Colonic mucosa (tissue), 4 donors: ENCODE results near the gene ABCG2. TPM values are rescaled to one million over a fixed set of nuclear protein-coding genes. Genes with fewer than 3 reads are reported as not detected.

Experiments
- DNase-seq: peaks from one replicate; pipeline ENCODE4 v3.0.0-alpha.2; 2020
- H3K27ac ChIP-seq: fragments of 200-600 bp; one replicate; pipeline ENCODE4 v1.8.0; 2021
- H3K27me3 ChIP-seq: fragments of 200-600 bp; one replicate; pipeline ENCODE4 v1.8.0; 2021
- H3K36me3 ChIP-seq: fragments of 200-600 bp; one replicate; pipeline ENCODE4 v1.8.0; 2021
- H3K4me1 ChIP-seq: fragments of 200-600 bp; one replicate; pipeline ENCODE4 v1.8.0; 2021; ENCODE audit warnings: mild to moderate bottlenecking
- H3K4me3 ChIP-seq: fragments of 200-600 bp; one replicate; pipeline ENCODE4 v1.8.0; 2021
- H3K9ac ChIP-seq, 2 donors: one replicate each; pipeline ENCODE4 v1.7.0; 2013; ENCODE audit warnings: control low read depth in 2 of 2, low read depth in 2 of 2, low read length in 2 of 2
- H3K9me3 ChIP-seq: fragments of 200-600 bp; one replicate; pipeline ENCODE4 v1.8.0; 2021
- CTCF ChIP-seq: fragments of 200-600 bp; IDR thresholded peaks from one replicate; pipeline ENCODE4 v1.8.0; 2022; ENCODE audit warnings: antibody characterized with exemption, mild to moderate bottlenecking
- intact Hi-C: fragments of 100-400 bp; cut with DNase I; formaldehyde crosslinking; loops from one replicate; pipeline ENCODE4 v1.14.1; 2022
- total RNA-seq, 2 donors: library from RNA; stranded (reverse); fragmentation: NEBNext Ultra II Directional in 1 of 2; extraction: Animal tissue kit (Norgen Biotek cat#: 25700) in 1 of 2; gene quantifications; one replicate each; pipeline ENCODE4 v1.2.1, GENCODE V29; 2021
- donor health status: healthy.
- donor health status: DM: no; HTN: no; CAD: no.
- donor health status: DM: no; HTN: no; CAD: no.

ABCG2 gene
- total RNA-seq, 2 donors from 2014 or later, result 7.5 to 18.8 TPM

DNA sequence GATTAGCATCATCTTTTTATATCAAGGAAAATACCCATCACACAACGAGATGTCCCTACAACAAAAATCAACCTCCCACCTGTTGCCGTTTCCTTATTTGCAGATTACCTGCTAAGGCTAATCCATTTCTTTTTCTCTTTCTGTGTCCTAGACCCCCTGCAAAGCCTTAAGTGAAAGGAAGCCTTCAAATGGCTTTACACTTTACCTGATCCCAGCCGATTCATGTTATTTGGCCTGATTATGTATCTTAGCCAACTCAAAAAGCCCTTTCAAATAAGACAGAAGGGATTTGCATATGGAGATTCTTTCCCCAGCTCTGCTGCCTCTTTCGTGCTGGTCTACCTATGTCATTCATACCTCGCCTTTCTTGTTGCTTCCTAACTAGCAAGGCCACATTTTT, 14.4 kb downstream of the ABCG2 start:
- Histone ChIP-seq H3K36me3 (no peaks in the 10 kb centered on the region), H3K4me3 (no peak overlapping the region), H3K9ac (no peak overlapping the region), H3K27me3 (no peaks in the 10 kb centered on the region), H3K9me3 (no peaks in the 10 kb centered on the region), H3K4me1 (no peaks in the 10 kb centered on the region), H3K27ac (no peak overlapping the region)
- TF ChIP-seq CTCF, result no peak
- intact Hi-C loops, result no loop called here
- no peak for DNase-seq

- no peak overlapping the region for H3K4me3 ChIP-seq
- intact Hi-C loops, result no loop called here
- no peaks in the 10 kb centered on the region for H3K9me3 ChIP-seq
- TF ChIP-seq CTCF, result no peak
- H3K9ac ChIP-seq, result no peak overlapping the region
- DNase-seq, result no peak
- no peaks in the 10 kb centered on the region for H3K4me1 ChIP-seq
- H3K27me3 ChIP-seq, result no peaks in the 10 kb centered on the region
- H3K36me3 ChIP-seq, result no peaks in the 10 kb centered on the region
- H3K27ac ChIP-seq, result no peak overlapping the region
These were observed 14.9 kb downstream of the ABCG2 start for GRCh38 chr4:88143504-88143903.

- Histone ChIP-seq H3K36me3 (no peaks in the 10 kb centered on the region), H3K9ac (no peak overlapping the region), H3K4me1 (peaks cover 4% of the 10 kb centered on the region), H3K27ac (no peak overlapping the region), H3K4me3 (no peak overlapping the region), H3K9me3 (no peaks in the 10 kb centered on the region), H3K27me3 (no peaks in the 10 kb centered on the region)
- intact Hi-C loops, result no loop called here
- no peak for DNase-seq
- TF ChIP-seq CTCF, result no peak
These were observed 19.9 kb downstream of the ABCG2 start for GRCh38 chr4:88138561-88138960.

DNA sequence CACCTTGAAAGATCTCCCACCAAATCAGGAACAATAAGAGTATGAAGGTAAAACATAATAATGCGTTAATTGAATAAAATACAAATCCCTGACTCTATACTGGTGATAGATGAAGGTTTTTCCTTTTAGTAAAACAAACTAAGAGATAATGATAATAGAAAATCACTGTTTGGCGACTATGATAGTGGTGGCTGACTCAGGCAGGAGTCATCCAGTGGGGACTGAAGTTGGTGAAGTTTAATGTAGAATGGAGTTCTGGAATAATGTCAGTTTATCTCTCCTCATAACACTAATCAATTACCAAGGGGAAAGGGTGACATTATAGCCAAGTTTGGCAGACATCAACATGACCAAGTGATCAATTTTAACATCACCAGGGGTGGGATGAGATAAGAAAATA, 21.3 kb downstream of the ABCG2 start:
- H3K27me3 ChIP-seq, result no peaks in the 10 kb centered on the region
- intact Hi-C loops, result no loop called here
- no peak overlapping the region for H3K9ac ChIP-seq
- no peak overlapping the region for H3K4me3 ChIP-seq
- no peak overlapping the region for H3K27ac ChIP-seq
- TF ChIP-seq CTCF, result no peak
- H3K9me3 ChIP-seq, result no peaks in the 10 kb centered on the region
- no peaks in the 10 kb centered on the region for H3K36me3 ChIP-seq
- peaks cover 4% of the 10 kb centered on the region for H3K4me1 ChIP-seq
- no peak for DNase-seq

GRCh38 chr4:88136249-88136648, 22.2 kb downstream of the ABCG2 start:
- no peak overlapping the region for H3K27ac ChIP-seq
- H3K9me3 ChIP-seq, result no peaks in the 10 kb centered on the region
- H3K36me3 ChIP-seq, result no peaks in the 10 kb centered on the region
- H3K9ac ChIP-seq, result no peak overlapping the region
- intact Hi-C loops, result no loop called here
- H3K4me1 ChIP-seq, result peaks cover 4% of the 10 kb centered on the region
- no peak for TF ChIP-seq CTCF
- DNase-seq, result no peak
- no peaks in the 10 kb centered on the region for H3K27me3 ChIP-seq
- H3K4me3 ChIP-seq, result no peak overlapping the region

GRCh38 chr4:88135356-88135663, 23.1 kb downstream of the ABCG2 start:
- no peaks in the 10 kb centered on the region for H3K27me3 ChIP-seq
- intact Hi-C loops, result no loop called here
- H3K9ac ChIP-seq, result no peak overlapping the region
- H3K4me1 ChIP-seq, result peaks cover 4% of the 10 kb centered on the region
- H3K4me3 ChIP-seq, result no peak overlapping the region
- H3K9me3 ChIP-seq, result no peaks in the 10 kb centered on the region
- no peaks in the 10 kb centered on the region for H3K36me3 ChIP-seq
- no peak for TF ChIP-seq CTCF
- DNase-seq, result no peak
- H3K27ac ChIP-seq, result no peak overlapping the region
